ENCODE measurements around the gene ERBB4. TPM values are rescaled to one million over a fixed set of nuclear protein-coding genes. Genes with fewer than 3 reads are reported as not detected.

Gene ERBB4
- total RNA-seq, 1 donor from 2014 or later, result 10.2 TPM

GRCh38 chr2:212549463-212549862, 10.9 kb upstream of the ERBB4 start:
- TF ChIP-seq CTCF (conservative IDR thresholded peaks at IDR 0.05), result no peak
- H3K27me3 Mint-ChIP-seq (ENCODE audit: low read depth), result no peaks in the 10 kb centered on the region
- H3K4me3 Mint-ChIP-seq, result peak overlapping the region; percentile 41

GRCh38 chr2:212548455-212548819, 9.8 kb upstream of the ERBB4 start:
- Mint-ChIP-seq H3K27ac (ENCODE audit: unreplicated experiment) (no peak overlapping the region), H3K4me3 (peak overlapping the region; percentile 65), H3K36me3 (ENCODE audit: low read depth) (no peaks in the 10 kb centered on the region), H3K9me3 (peaks cover 6% of the 10 kb centered on the region), H3K4me1 (peaks cover 26% of the 10 kb centered on the region), H3K27me3 (ENCODE audit: low read depth) (no peaks in the 10 kb centered on the region)
- peak; percentile 70 for TF ChIP-seq CTCF (conservative IDR thresholded peaks at IDR 0.05)
- DNase-seq (ENCODE audit: low read depth, low spot score), result peak; percentile 28

More at GRCh38 chr2:212549463-212549862, 10.9 kb upstream of the ERBB4 start:
- Mint-ChIP-seq H3K36me3 (ENCODE audit: low read depth) (no peaks in the 10 kb centered on the region), H3K9me3 (peaks cover 8% of the 10 kb centered on the region), H3K4me1 (peaks cover 26% of the 10 kb centered on the region), H3K27ac (ENCODE audit: unreplicated experiment) (peak overlapping the region; percentile 87)
- no peak for DNase-seq (ENCODE audit: low read depth, low spot score)

- Mint-ChIP-seq H3K36me3 (ENCODE audit: low read depth) (no peaks in the 10 kb centered on the region), H3K27ac (ENCODE audit: unreplicated experiment) (no peak overlapping the region), H3K9me3 (peaks cover 3% of the 10 kb centered on the region), H3K4me3 (peak overlapping the region; percentile 65), H3K27me3 (ENCODE audit: low read depth) (no peaks in the 10 kb centered on the region), H3K4me1 (peaks cover 26% of the 10 kb centered on the region)
- DNase-seq (ENCODE audit: low read depth, low spot score), result no peak
- no peak for TF ChIP-seq CTCF (conservative IDR thresholded peaks at IDR 0.05)
Observed at GRCh38 chr2:212547716-212548454, 9.3 kb upstream of the ERBB4 start.

GRCh38 chr2:212546669-212547068, 8.1 kb upstream of the ERBB4 start:
- Mint-ChIP-seq H3K27ac (ENCODE audit: unreplicated experiment) (no peak overlapping the region), H3K36me3 (ENCODE audit: low read depth) (no peaks in the 10 kb centered on the region), H3K9me3 (no peaks in the 10 kb centered on the region), H3K27me3 (ENCODE audit: low read depth) (no peaks in the 10 kb centered on the region), H3K4me3 (no peak overlapping the region), H3K4me1 (peaks cover 26% of the 10 kb centered on the region)
- no peak for DNase-seq (ENCODE audit: low read depth, low spot score)
- no peak for TF ChIP-seq CTCF (conservative IDR thresholded peaks at IDR 0.05)

- Mint-ChIP-seq H3K27me3 (ENCODE audit: low read depth) (peaks cover 42% of the 10 kb centered on the region), H3K9me3 (no peaks in the 10 kb centered on the region), H3K36me3 (ENCODE audit: low read depth) (no peaks in the 10 kb centered on the region), H3K27ac (ENCODE audit: unreplicated experiment) (no peak overlapping the region), H3K4me1 (peaks cover 22% of the 10 kb centered on the region), H3K4me3 (peak overlapping the region; percentile 94)
- no peak for TF ChIP-seq CTCF (conservative IDR thresholded peaks at IDR 0.05)
- DNase-seq (ENCODE audit: low read depth, low spot score), result no peak
Observed at GRCh38 chr2:212540341-212540740, 1.7 kb upstream of the ERBB4 start.
